OCI-LY7 (cell line): ENCODE measurements around the gene ANKRD27. TPM values are rescaled to one million over a fixed set of nuclear protein-coding genes. Genes with fewer than 3 reads are reported as not detected.

Experiments used
- BruUV-seq: library from RNA; stranded (reverse); fragments of 400-500 nt; replicated peaks from 2 replicates; lab custom pipeline; 2021; lab: Mats Ljungman, UMichigan
- CTCF ChIA-PET: fragments of 300-600 bp; sonication (Branson Sonifier 250); formaldehyde crosslinking; loops from one replicate; lab custom pipeline; 2022; ENCODE audit warnings: antibody characterized with exemption; ENCODE audit not compliant: unreplicated experiment; lab: Charles Lee
- POLR2A ChIA-PET: fragments of 300-600 bp; sonication (Branson Sonifier 250); formaldehyde crosslinking; loops from one replicate; lab custom pipeline; 2022; ENCODE audit warnings: antibody characterized with exemption; lab: Charles Lee
- DNase-seq: peaks from one replicate; pipeline ENCODE4 v3.0.0-alpha.2; 2015; ENCODE audit warnings: low spot score
- H2AFZ ChIP-seq: fragments of 200-600 bp; sonication (generic), shearing (Covaris generic); 2 replicates; pipeline ENCODE4 v1.6.1; 2014; ENCODE audit warnings: mild to moderate bottlenecking, antibody characterized with exemption, low read length, moderate library complexity
- H3K27ac ChIP-seq: fragments of 200-600 bp; sonication (generic); 2 replicates; pipeline ENCODE4 v1.5.1; 2014; ENCODE audit warnings: mixed run types, low read depth, mild to moderate bottlenecking, moderate library complexity, low read length, inconsistent platforms; ENCODE audit not compliant: poor library complexity, severe bottlenecking
- H3K36me3 ChIP-seq: fragments of 200-600 bp; sonication (generic); 2 replicates; pipeline ENCODE4 v1.6.1; 2014; ENCODE audit warnings: mild to moderate bottlenecking, antibody characterized with exemption, low read length, moderate library complexity, mixed read lengths; ENCODE audit not compliant: insufficient read depth
- H3K4me1 ChIP-seq: fragments of 200-600 bp; sonication (generic); 2 replicates; pipeline ENCODE4 v1.5.1; 2014; ENCODE audit warnings: mild to moderate bottlenecking, low read length; ENCODE audit not compliant: insufficient read depth, poor library complexity, severe bottlenecking
- H3K4me2 ChIP-seq: fragments of 200-600 bp; sonication (generic); 2 replicates; pipeline ENCODE4 v1.6.1; 2014; ENCODE audit warnings: mild to moderate bottlenecking, low read length
- H3K4me3 ChIP-seq: fragments of 200-600 bp; sonication (generic); 2 replicates; pipeline ENCODE4 v1.5.1; 2014; ENCODE audit warnings: mild to moderate bottlenecking, low read depth, low read length; ENCODE audit not compliant: poor library complexity, severe bottlenecking
- H3K79me2 ChIP-seq: fragments of 200-600 bp; sonication (generic); 2 replicates; pipeline ENCODE4 v1.6.1; 2016; ENCODE audit warnings: low read depth, mild to moderate bottlenecking, low read length, moderate library complexity, mixed read lengths; ENCODE audit not compliant: insufficient read depth
- H3K9me2 ChIP-seq: fragments of 200-600 bp; sonication (generic); 2 replicates; pipeline ENCODE4 v1.6.1; 2016; ENCODE audit warnings: mild to moderate bottlenecking, low read length, mixed read lengths; ENCODE audit not compliant: insufficient read depth
- H3K9me3 ChIP-seq: fragments of 200-600 bp; sonication (generic); 2 replicates; pipeline ENCODE4 v1.6.1; 2014; ENCODE audit warnings: mild to moderate bottlenecking, mixed run types, low read length, mixed read lengths
- H4K20me1 ChIP-seq: fragments of 200-600 bp; sonication (generic); 2 replicates; pipeline ENCODE4 v1.6.1; 2014; ENCODE audit warnings: mild to moderate bottlenecking, antibody characterized with exemption, low read length, moderate library complexity, mixed read lengths; ENCODE audit not compliant: insufficient read depth
- EZH2phosphoT487 ChIP-seq: fragments of 200-600 bp; sonication (generic); IDR thresholded peaks from 2 replicates; pipeline ENCODE4 v1.6.1; 2018; ENCODE audit warnings: low read depth, borderline replicate concordance, mild to moderate bottlenecking, mixed run types, antibody characterized with exemption, low read length, moderate library complexity, mixed read lengths
- intact Hi-C: fragments of 100-400 bp; cut with micrococcal nuclease; formaldehyde crosslinking; loops from one replicate; pipeline ENCODE4 v1.10.0; 2022; ENCODE audit not compliant: unreplicated experiment
- total RNA-seq, 2 experiments: library from RNA; depleted of rRNA in 1 of 2; stranded (reverse); fragments of >200 nt in 1 of 2; shearing (Covaris generic) in 1 of 2; gene quantifications; 2 replicates each; pipeline ENCODE4 v1.2.3, GENCODE V29; 2014 to 2022
- TF ChIP-seq, protein P1 (sequence below): fragments of 200-600 bp; sonication (generic); conservative IDR thresholded peaks from 2 replicates; pipeline ENCODE4 v1.5.1; 2014; ENCODE audit warnings: mild to moderate bottlenecking, antibody characterized with exemption, low read length, moderate library complexity, mixed read lengths

ANKRD27 gene
- total RNA-seq, 2 experiments from 2014 or later: 43.0 to 58.5 TPM

DNA sequence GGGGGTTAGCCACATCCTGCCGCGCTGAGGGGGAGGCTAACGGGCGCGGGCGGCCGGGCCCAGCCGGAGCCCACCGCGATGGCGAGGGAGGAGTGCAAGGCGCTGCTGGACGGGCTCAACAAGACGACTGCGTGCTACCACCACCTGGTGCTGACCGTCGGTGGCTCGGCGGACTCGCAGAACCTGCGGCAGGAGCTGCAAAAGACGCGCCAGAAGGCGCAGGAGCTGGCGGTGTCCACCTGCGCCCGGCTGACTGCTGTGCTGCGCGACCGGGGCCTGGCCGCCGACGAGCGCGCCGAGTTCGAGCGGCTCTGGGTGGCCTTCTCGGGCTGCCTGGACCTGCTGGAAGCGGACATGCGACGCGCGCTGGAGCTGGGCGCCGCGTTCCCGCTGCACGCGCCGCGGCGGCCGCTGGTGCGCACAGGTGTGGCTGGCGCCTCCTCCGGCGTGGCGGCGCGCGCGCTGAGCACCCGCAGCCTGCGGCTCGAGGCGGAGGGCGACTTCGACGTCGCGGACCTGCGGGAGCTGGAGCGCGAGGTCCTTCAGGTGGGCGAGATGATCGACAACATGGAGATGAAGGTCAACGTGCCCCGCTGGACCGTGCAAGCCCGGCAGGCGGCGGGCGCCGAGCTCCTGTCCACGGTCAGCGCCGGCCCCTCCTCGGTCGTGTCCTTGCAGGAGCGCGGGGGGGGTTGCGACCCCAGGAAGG lies 1.4 kb upstream of the ANKRD27 start:
- no peak for TF ChIP-seq EZH2phosphoT487
- TF ChIP-seq, protein P1, sequence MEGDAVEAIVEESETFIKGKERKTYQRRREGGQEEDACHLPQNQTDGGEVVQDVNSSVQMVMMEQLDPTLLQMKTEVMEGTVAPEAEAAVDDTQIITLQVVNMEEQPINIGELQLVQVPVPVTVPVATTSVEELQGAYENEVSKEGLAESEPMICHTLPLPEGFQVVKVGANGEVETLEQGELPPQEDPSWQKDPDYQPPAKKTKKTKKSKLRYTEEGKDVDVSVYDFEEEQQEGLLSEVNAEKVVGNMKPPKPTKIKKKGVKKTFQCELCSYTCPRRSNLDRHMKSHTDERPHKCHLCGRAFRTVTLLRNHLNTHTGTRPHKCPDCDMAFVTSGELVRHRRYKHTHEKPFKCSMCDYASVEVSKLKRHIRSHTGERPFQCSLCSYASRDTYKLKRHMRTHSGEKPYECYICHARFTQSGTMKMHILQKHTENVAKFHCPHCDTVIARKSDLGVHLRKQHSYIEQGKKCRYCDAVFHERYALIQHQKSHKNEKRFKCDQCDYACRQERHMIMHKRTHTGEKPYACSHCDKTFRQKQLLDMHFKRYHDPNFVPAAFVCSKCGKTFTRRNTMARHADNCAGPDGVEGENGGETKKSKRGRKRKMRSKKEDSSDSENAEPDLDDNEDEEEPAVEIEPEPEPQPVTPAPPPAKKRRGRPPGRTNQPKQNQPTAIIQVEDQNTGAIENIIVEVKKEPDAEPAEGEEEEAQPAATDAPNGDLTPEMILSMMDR: no peak

DNA sequence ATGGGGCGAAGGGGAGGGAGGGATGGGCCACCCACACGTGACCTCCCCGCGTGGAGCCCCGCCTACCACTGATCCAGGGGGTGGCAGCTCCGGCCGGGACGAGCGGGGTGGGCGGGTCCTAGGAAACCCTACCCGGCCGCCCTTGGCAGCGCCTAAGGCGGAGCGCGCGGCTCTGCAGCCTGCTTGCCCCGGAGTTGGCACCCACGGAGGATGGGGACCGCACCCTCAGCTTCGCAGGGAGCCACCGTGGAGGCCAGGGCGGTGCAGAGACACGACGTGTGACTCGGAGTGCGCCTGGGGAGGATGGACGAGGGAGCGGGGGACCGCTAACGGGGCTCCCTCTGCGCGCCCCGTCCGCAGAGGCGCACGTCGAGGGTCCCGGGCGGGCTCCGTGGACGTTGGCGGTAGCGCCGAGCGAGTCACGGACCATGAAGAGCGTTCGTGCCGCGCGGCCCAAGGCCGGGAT lies 773 bp upstream of the ANKRD27 start, which contains the start of gene RGS9BP:
Gene RGS9BP, plus strand, starts transcription at position 129 of the 466 bp plus-strand sequence. CDS start 416 bp downstream, outside the sequence.
- ChIA-PET POLR2A (interaction anchor here (0.7 kb wide), 1 partner anchor 336 kb away, joined by 3 read pairs; no protein-coding TSS in a partner anchor), CTCF (interaction anchor here (0.9 kb wide), 1 partner anchor 9 kb away, joined by 3 read pairs; no protein-coding TSS in a partner anchor)
- BruUV-seq: no TSS peak
- intact Hi-C loops: loop anchor here (5.0 to 10.0 kb wide), 2 partner anchors 297 to 499 kb away; partner anchors contain the start of genes CEP89 and FAAP24
- no peaks in the 10 kb centered on the region for H3K9me3 ChIP-seq
- TF ChIP-seq, protein P1: no peak
- TF ChIP-seq EZH2phosphoT487: no peak
- peak within 1 kb of the TSS; percentile 36 for H3K27ac ChIP-seq
- H3K4me3 ChIP-seq: peak within 1 kb of the TSS; percentile 99
- H3K4me2 ChIP-seq: peak within 1 kb of the TSS; percentile 100
- peaks cover 28% of the 10 kb centered on the region for H3K79me2 ChIP-seq
- peaks cover 21% of the 10 kb centered on the region for H3K4me1 ChIP-seq
- no peak for DNase-seq
- H2AFZ ChIP-seq: peak within 1 kb of the TSS; percentile 98
- no peaks in the 10 kb centered on the region for H3K9me2 ChIP-seq
- peaks cover 5% of the 10 kb centered on the region; the same call in 1 of the 2 replicates for H3K36me3 ChIP-seq
- H4K20me1 ChIP-seq: peaks cover 10% of the 10 kb centered on the region; the same call in 1 of the 2 replicates

More for the DNA sequence above, 1.4 kb upstream of the ANKRD27 start:
- intact Hi-C loops: loop anchor here (5.0 to 10.0 kb wide), 2 partner anchors 296 to 498 kb away; partner anchors contain the start of genes CEP89 and FAAP24
- Histone ChIP-seq H3K9me2 (no peaks in the 10 kb centered on the region), H3K4me2 (peak overlapping the region; percentile 96; the same call in 1 of the 2 replicates), H3K79me2 (peaks cover 28% of the 10 kb centered on the region), H3K4me3 (no peak overlapping the region), H3K36me3 (peaks cover 3% of the 10 kb centered on the region; the same call in 1 of the 2 replicates), H3K27ac (no peak overlapping the region), H3K4me1 (peaks cover 21% of the 10 kb centered on the region), H2AFZ (no peak overlapping the region), H4K20me1 (peaks cover 10% of the 10 kb centered on the region; the same call in 1 of the 2 replicates), H3K9me3 (no peaks in the 10 kb centered on the region)
- no peak for DNase-seq
- ChIA-PET CTCF (no interaction called here), POLR2A (no interaction called here)
- no TSS peak for BruUV-seq
